ENCODE measurements around the gene PRG2.

GRCh38 chr11:57391111-57391510, 661 bp upstream of the PRG2 start:
- TF ChIP-seq CTCF (conservative IDR thresholded peaks at IDR 0.05; ENCODE audit: low read depth, low read length) = no peak
- TF ChIP-seq POLR2A (IDR thresholded peaks at IDR 0.05; ENCODE audit: low read depth, low read length) = no peak
- TF ChIP-seq, protein P1, sequence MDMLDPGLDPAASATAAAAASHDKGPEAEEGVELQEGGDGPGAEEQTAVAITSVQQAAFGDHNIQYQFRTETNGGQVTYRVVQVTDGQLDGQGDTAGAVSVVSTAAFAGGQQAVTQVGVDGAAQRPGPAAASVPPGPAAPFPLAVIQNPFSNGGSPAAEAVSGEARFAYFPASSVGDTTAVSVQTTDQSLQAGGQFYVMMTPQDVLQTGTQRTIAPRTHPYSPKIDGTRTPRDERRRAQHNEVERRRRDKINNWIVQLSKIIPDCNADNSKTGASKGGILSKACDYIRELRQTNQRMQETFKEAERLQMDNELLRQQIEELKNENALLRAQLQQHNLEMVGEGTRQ (IDR thresholded peaks at IDR 0.05; ENCODE audit: low read depth, low read length) = no peak
- no peak for TF ChIP-seq ELK1 (IDR thresholded peaks at IDR 0.05; ENCODE audit: borderline replicate concordance, low read depth, low read length)
- no peak for TF ChIP-seq MAZ (IDR thresholded peaks at IDR 0.05; ENCODE audit: borderline replicate concordance, low read depth, low read length)
- TF ChIP-seq MXI1 (IDR thresholded peaks at IDR 0.05; ENCODE audit: borderline replicate concordance, low read depth, low read length) = no peak
- no peak for TF ChIP-seq MAFK (IDR thresholded peaks at IDR 0.05; ENCODE audit: low read depth, low read length)
- TF ChIP-seq RCOR1 (IDR thresholded peaks at IDR 0.05; ENCODE audit: insufficient replicate concordance, low read length) = no peak
